ENCODE measurements around the gene IFT20. TPM values are rescaled to one million over a fixed set of nuclear protein-coding genes. Genes with fewer than 3 reads are reported as not detected.

Gene IFT20
- total RNA-seq, 1 experiment from 2014 or later = 21.0 TPM

- WGBS (ENCODE audit: extremely low coverage, insufficient read length, low lambda C conversion rate) = no CpG with 5 or more reads among the region's 13 CpGs
- no peak within 1 kb of the TSS for H2BK5ac ChIP-seq (ENCODE audit: insufficient read length, low read length)
- H2BK120ac ChIP-seq (ENCODE audit: low read depth, low read length, poor library complexity, severe bottlenecking) = no peak within 1 kb of the TSS
- H3K18ac ChIP-seq (ENCODE audit: insufficient read length, low read depth, low read length) = no peak within 1 kb of the TSS
- H3K79me2 ChIP-seq (ENCODE audit: insufficient read depth, low read length) = no peaks in the 10 kb centered on the region
- H3K27me3 ChIP-seq (ENCODE audit: insufficient read depth, low read length) = no peaks in the 10 kb centered on the region
- H3K79me1 ChIP-seq (ENCODE audit: insufficient read depth, low read depth, low read length, poor library complexity, severe bottlenecking) = no peaks in the 10 kb centered on the region
- no peak within 1 kb of the TSS for H3K14ac ChIP-seq (ENCODE audit: insufficient read depth, low read length)
- Mint-ChIP-seq H3K36me3 (ENCODE audit: insufficient read depth in 1 of 3, low read depth in 3 of 3) (peaks cover 15 to 22% (median 17%) of the 10 kb centered on the region in 3 experiments; a peak in 6 of 7 replicates), H3K4me1 (peaks cover under 1 to 3% of the 10 kb centered on the region in 2 experiments; a peak in 3 of 4 replicates), H3K4me3 (no peak within 1 kb of the TSS; a peak in 1 of 5 replicates), H3K9me3 (no peaks in the 10 kb centered on the region; a peak in 1 of 5 replicates), H3K27me3 (ENCODE audit: low read depth) (no peaks in the 10 kb centered on the region; the same call in 1 of the 2 replicates), H3K27ac (peak within 1 kb of the TSS in 1 of 3 experiments; percentile 18; a peak in 1 of 7 replicates)
- H3K23me2 ChIP-seq (ENCODE audit: insufficient read length, low read depth, low read length, poor library complexity, severe bottlenecking) = no peaks in the 10 kb centered on the region
- no peak for DNase-seq
- TF ChIP-seq CTCF (conservative IDR thresholded peaks at IDR 0.05) = no peak
- H3K9me3 ChIP-seq (ENCODE audit: control insufficient read depth, low read depth, low read length) = no peaks in the 10 kb centered on the region
- no peak within 1 kb of the TSS for H2AFZ ChIP-seq (ENCODE audit: low read length)
- no peak within 1 kb of the TSS for H3K4ac ChIP-seq (ENCODE audit: low read depth, low read length)
- no peak within 1 kb of the TSS for H3K4me2 ChIP-seq (ENCODE audit: insufficient read depth, insufficient read length, low read length)
- no peaks in the 10 kb centered on the region for H4K20me1 ChIP-seq (ENCODE audit: control insufficient read depth, insufficient read depth, insufficient read length)
- H2AK5ac ChIP-seq (ENCODE audit: insufficient read length, low read length) = no peak within 1 kb of the TSS
- no peak within 1 kb of the TSS for H4K91ac ChIP-seq (ENCODE audit: insufficient read length, low read depth, low read length)
- no peak within 1 kb of the TSS for H3K56ac ChIP-seq (ENCODE audit: insufficient read length, low read depth, low read length)
- H2BK15ac ChIP-seq (ENCODE audit: low read depth, low read length) = no peak within 1 kb of the TSS
- H3K4me1 ChIP-seq (ENCODE audit: insufficient read depth, low read length) = no peaks in the 10 kb centered on the region
- no peak within 1 kb of the TSS for H3T11ph ChIP-seq (ENCODE audit: low read length)
- H3K27ac ChIP-seq (ENCODE audit: insufficient read length, low read depth, low read length) = no peak within 1 kb of the TSS
- H2BK20ac ChIP-seq (ENCODE audit: low read depth, low read length, poor library complexity, severe bottlenecking) = no peak within 1 kb of the TSS
- H4K8ac ChIP-seq (replicated peaks; ENCODE audit: insufficient read length, low read depth, low read length) = no peak within 1 kb of the TSS
- no peak within 1 kb of the TSS for H3K23ac ChIP-seq (ENCODE audit: insufficient read length, low read depth, low read length)
- no peak within 1 kb of the TSS for H4K5ac ChIP-seq (ENCODE audit: insufficient read length, low read depth, low read length)
- H2BK12ac ChIP-seq (ENCODE audit: insufficient read length, low read depth, low read length) = no peak within 1 kb of the TSS
- no peak within 1 kb of the TSS for H3K9ac ChIP-seq (ENCODE audit: extremely low read depth, insufficient read length, low read length)
Measured at GRCh38 chr17:28364665-28365363, 29.5 kb upstream of the IFT20 start, which contains the start of gene SEBOX. SEBOX (minus strand) TSS chr17:28365199; CDS start chr17:28365151, 48 bp downstream.
